ENCODE measurements around the gene ADGRE3. TPM values are rescaled to one million over a fixed set of nuclear protein-coding genes. Genes with fewer than 3 reads are reported as not detected.

ADGRE3 gene
- total RNA-seq, 1 donor from 2014 or later = not detected

DNA sequence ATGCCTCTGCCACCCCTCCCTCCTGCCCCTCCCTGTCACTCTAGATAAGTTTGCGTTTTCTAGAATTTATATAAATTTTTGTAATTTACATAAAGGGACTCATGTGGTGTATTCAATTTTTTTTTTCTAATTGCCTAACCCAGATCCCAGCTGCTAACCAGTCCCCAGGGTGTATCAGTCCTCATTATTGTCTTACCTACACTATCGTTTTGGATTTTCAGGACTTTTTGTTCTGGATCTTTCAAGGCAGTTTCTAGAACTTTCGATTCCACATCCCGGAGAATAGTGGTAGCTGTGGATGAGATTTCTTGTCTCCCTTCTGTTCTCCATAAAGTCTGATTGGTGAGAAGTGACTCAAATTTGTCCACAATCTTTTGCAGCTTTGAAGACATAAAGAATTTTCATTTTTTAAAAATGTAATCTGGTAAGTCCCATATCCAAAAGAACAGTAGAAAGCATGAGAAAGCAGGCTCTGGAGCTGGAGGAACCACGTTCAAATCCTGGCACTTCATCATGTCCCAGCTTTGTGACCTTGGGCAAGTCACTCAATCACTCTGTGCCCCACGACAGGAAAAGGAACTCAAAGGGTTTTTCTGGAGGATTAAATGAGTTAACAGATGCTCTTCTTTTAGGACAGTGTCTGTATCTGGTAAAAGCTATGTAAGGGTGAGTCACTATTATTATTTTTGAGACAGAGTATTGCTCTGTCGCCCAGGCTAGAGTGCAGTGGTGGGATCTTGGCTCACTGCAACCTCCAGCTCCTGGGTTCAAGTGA is 19.7 kb downstream of the ADGRE3 start:
- TF ChIP-seq, protein P1, sequence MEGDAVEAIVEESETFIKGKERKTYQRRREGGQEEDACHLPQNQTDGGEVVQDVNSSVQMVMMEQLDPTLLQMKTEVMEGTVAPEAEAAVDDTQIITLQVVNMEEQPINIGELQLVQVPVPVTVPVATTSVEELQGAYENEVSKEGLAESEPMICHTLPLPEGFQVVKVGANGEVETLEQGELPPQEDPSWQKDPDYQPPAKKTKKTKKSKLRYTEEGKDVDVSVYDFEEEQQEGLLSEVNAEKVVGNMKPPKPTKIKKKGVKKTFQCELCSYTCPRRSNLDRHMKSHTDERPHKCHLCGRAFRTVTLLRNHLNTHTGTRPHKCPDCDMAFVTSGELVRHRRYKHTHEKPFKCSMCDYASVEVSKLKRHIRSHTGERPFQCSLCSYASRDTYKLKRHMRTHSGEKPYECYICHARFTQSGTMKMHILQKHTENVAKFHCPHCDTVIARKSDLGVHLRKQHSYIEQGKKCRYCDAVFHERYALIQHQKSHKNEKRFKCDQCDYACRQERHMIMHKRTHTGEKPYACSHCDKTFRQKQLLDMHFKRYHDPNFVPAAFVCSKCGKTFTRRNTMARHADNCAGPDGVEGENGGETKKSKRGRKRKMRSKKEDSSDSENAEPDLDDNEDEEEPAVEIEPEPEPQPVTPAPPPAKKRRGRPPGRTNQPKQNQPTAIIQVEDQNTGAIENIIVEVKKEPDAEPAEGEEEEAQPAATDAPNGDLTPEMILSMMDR (conservative IDR thresholded peaks at IDR 0.05; ENCODE audit: low read depth, low read length) = no peak
- no peak overlapping the region for H3K4me3 ChIP-seq (ENCODE audit: low read depth, low read length)
- DNase-seq (ENCODE audit: low read depth) = no peak

GRCh38 chr19:14650161-14650560 is 24.5 kb downstream of the ADGRE3 start:
- no peak overlapping the region for H3K4me3 ChIP-seq (ENCODE audit: low read depth, low read length)
- DNase-seq (ENCODE audit: low read depth) = no peak
- TF ChIP-seq, protein P1 (conservative IDR thresholded peaks at IDR 0.05; ENCODE audit: low read depth, low read length) = no peak

- TF ChIP-seq, protein P1 (conservative IDR thresholded peaks at IDR 0.05; ENCODE audit: low read depth, low read length) = no peak
- H3K4me3 ChIP-seq (ENCODE audit: low read depth, low read length) = no peak overlapping the region
- no peak for DNase-seq (ENCODE audit: low read depth)
Observed at GRCh38 chr19:14649020-14649419, 25.6 kb downstream of the ADGRE3 start.

DNA sequence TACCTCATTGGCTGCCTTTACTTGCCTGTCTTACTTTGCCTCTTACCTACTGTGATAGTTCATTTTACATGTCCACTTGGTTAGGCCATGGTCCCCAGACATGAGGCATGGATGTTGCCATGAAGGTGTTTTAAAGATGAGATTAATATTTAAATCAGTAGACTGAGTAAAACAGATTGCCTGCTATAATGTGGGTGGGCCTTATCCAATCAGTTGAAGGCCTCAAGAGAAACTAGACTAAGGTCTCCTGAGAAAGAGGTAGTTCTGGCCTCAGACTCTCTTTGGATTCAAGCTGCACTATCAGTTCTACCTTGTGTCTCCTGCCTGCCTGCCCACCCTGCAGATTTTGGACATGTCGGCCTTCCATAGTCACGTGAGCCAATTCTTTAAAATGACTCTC is 26.1 kb downstream of the ADGRE3 start:
- TF ChIP-seq, protein P1 (conservative IDR thresholded peaks at IDR 0.05; ENCODE audit: low read depth, low read length) = no peak
- H3K4me3 ChIP-seq (ENCODE audit: low read depth, low read length) = no peak overlapping the region
- no peak for DNase-seq (ENCODE audit: low read depth)

DNA sequence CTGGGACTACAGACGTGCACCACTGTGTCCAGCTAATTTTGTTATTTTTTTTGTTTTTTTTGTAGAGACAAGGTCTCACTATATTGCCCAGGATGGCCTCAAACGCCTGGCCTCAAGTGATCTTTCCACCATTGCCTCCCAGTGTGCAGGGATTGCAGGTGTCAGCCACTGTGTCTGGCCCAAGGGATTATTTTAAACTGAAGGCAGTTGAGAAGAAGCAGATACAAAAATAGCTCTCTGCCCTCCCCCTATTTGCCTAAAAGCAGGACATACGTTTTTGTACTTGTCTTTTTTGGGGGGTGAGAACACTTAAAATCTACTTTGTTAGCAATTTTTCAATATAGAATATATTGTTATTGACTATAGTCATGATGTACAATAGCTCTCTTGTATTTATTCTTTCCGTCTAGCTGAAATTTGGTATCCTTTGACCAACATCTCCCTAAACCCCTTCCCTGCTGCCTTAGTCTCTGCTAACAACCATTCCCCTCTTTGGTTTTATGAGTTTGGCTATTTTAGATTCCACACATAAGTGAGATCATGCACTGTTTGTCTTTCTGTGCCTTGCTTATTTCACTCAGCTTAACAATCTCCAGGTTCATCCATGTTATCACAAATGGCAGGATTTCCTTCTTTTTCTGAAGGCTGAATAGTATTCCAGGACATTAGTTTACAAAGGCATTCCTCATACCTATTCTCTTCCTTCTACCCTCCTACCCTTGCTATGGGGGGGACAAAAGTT is 34.9 kb downstream of the ADGRE3 start:
- DNase-seq (ENCODE audit: low read depth) = no peak
- TF ChIP-seq, protein P1 (conservative IDR thresholded peaks at IDR 0.05; ENCODE audit: low read depth, low read length) = no peak
- no peak overlapping the region for H3K4me3 ChIP-seq (ENCODE audit: low read depth, low read length)

GRCh38 chr19:14632286-14632685 is 42.4 kb downstream of the ADGRE3 start:
- TF ChIP-seq, protein P1 (conservative IDR thresholded peaks at IDR 0.05; ENCODE audit: low read depth, low read length) = no peak
- DNase-seq (ENCODE audit: low read depth) = no peak
- no peak overlapping the region for H3K4me3 ChIP-seq (ENCODE audit: low read depth, low read length)
